Testis (tissue), 3 donors: ENCODE measurements around the gene UBE3C. TPM values are rescaled to one million over a fixed set of nuclear protein-coding genes. Genes with fewer than 3 reads are reported as not detected.
"Not testable (repeated sequence)": the region's sequence is repeated elsewhere in the genome, so short reads cannot be mapped to it uniquely, and the experiment has no call there.

Experiments used
- DNase-seq: peaks from one replicate; pipeline ENCODE4 v3.0.0-alpha.2; 2019
- H3K27ac ChIP-seq, 2 donors: fragments of 200-600 bp; sonication (generic); one replicate each; pipeline ENCODE4 v1.5.1; 2019
- H3K27me3 ChIP-seq: fragments of 200-600 bp; sonication (generic); one replicate; pipeline ENCODE4 v1.5.1; 2019
- H3K36me3 ChIP-seq: fragments of 200-600 bp; sonication (generic); one replicate; pipeline ENCODE4 v1.5.1; 2017; ENCODE audit warnings: low read depth; ENCODE audit errors: missing control alignments
- H3K4me1 ChIP-seq: fragments of 200-600 bp; sonication (generic); one replicate; pipeline ENCODE4 v1.5.1; 2019
- H3K4me3 ChIP-seq, 2 donors: fragments of 200-600 bp; sonication (generic); one replicate each; pipeline ENCODE4 v1.5.1; 2017 to 2019
- H3K9me3 ChIP-seq: fragments of 200-600 bp; sonication (generic); one replicate; pipeline ENCODE4 v1.5.1; 2017
- POLR2A ChIP-seq: fragments of 450-650 bp; IDR thresholded peaks from one replicate; pipeline ENCODE4 v1.6.1; 2017; ENCODE audit warnings: antibody characterized with exemption, mild to moderate bottlenecking, moderate library complexity
- WGBS, 2 donors: methylation state at CpG; one replicate each; pipeline ENCODE4 v1.1.5; 2018; 5-methylcytosine and 5-hydroxymethylcytosine counted together
- intact Hi-C: fragments of 100-400 bp; cut with DNase I; formaldehyde crosslinking; loops from one replicate; pipeline ENCODE4 v1.15.1; 2023; ENCODE audit warnings: low total_unique reads
- polyA plus RNA-seq: library from polyadenylated mRNA; stranded (reverse); fragments of 350-450 nt; fragmentation: Illumina TruSeq; extraction: RNeasy Lipid Tissue Mini Kit (QIAGEN cat#74804); gene quantifications from one replicate; pipeline ENCODE4 v1.2.3, GENCODE V29; 2014; ENCODE audit warnings: low read depth, low replicate concordance; ENCODE audit not compliant: insufficient read depth
- total RNA-seq, 2 donors: library from RNA; depleted of rRNA; stranded (reverse); fragments of >200 nt; gene quantifications; one replicate each; pipeline ENCODE4 v1.2.3, GENCODE V29; 2016
- TF ChIP-seq, protein P1 (sequence below), 3 experiments: fragments of 450-650 bp in 2 of 3; fragments of 200-600 bp in 1 of 3; sonication (generic) in 1 of 3; IDR thresholded peaks; one replicate each; pipeline ENCODE4 v1.5.1; 2016 to 2019; ENCODE audit warnings: antibody characterized with exemption in 3 of 3, mild to moderate bottlenecking in 2 of 3, moderate library complexity in 1 of 3

UBE3C gene
- total and polyA plus RNA-seq, 3 donors from 2014 or later = 69.4 to 95.9 (median 86.0) TPM

DNA sequence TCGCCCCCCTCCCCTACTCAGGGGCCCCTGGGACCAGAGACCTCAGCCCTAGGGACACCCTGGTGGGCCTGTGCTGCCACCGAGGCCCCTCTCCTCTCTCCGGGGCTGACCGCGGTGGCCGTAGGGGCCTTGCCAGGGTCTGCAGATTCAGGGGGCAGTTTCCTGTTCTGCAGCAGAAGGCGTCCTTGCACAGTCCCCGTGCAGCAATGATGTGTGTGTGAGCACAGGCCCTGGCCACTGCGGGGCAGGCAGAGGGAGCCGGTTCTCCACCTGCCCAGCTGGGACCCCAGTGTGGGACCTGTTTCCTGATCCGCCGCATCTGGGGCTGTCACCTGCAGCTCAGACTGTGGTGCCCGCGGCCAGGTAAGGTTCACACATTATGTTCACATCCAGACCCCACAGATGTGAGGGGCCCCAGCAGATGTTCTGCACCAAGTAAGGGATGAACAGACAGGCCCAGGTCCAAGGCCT lies 137.4 kb downstream of the UBE3C start:
- H3K4me1 ChIP-seq = peaks cover 10% of the 10 kb centered on the region
- TF ChIP-seq, protein P1, sequence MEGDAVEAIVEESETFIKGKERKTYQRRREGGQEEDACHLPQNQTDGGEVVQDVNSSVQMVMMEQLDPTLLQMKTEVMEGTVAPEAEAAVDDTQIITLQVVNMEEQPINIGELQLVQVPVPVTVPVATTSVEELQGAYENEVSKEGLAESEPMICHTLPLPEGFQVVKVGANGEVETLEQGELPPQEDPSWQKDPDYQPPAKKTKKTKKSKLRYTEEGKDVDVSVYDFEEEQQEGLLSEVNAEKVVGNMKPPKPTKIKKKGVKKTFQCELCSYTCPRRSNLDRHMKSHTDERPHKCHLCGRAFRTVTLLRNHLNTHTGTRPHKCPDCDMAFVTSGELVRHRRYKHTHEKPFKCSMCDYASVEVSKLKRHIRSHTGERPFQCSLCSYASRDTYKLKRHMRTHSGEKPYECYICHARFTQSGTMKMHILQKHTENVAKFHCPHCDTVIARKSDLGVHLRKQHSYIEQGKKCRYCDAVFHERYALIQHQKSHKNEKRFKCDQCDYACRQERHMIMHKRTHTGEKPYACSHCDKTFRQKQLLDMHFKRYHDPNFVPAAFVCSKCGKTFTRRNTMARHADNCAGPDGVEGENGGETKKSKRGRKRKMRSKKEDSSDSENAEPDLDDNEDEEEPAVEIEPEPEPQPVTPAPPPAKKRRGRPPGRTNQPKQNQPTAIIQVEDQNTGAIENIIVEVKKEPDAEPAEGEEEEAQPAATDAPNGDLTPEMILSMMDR (IDR thresholded peaks at IDR 0.05) = no peak
- no peak for TF ChIP-seq POLR2A
- no peak overlapping the region for H3K27ac ChIP-seq
- intact Hi-C loops = loop anchor here (10.0 kb wide), 1 partner anchor 69 kb away; no protein-coding TSS in a partner anchor
- no peaks in the 10 kb centered on the region for H3K9me3 ChIP-seq
- no peaks in the 10 kb centered on the region for H3K27me3 ChIP-seq
- no peaks in the 10 kb centered on the region for H3K36me3 ChIP-seq
- DNase-seq = no peak
- no peak overlapping the region for H3K4me3 ChIP-seq
- 80 to 88% methylated on average over 1 to 14 of the region's 14 CpGs for WGBS, 2 donors

DNA sequence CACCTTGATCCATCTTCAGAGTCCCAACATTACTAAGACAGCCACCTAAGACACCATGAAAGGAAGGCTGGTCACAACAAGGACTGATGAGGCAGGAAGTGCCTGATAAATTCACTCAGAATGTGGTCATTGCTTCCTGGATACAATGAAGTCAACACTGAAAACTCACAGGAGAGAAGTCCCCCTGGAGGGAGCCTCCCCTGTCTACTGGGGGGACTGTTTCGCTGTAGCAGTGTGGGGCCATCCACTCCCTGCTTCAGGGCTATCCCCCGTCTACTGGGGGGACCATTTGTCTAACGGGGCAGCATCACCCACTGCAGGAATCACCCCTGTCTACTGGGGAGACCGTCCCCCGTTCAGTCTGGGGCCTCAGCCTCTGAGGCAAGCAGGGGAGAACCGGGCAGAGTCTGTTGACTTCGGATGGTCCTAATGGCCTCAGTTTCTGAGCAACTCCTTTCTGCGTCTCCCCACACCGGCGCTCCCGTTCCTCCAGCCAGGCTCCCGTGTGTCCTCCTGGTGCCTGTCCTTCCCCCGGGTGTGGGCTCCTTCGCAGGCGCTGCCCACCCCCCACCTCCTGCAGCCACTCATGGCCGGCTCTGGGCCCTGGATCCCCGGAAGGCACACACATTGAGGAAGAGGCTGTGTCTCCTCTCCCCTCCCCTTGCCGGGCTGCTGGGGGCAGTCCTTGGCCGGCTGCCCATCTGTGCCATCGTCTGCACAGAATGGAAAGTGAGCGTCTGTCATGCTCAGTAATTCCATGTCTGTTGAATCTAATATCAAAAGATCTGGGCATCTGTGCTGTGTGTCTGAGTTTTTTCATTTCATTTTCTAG lies 138.2 kb downstream of the UBE3C start:
- Histone ChIP-seq H3K27me3 (no peaks in the 10 kb centered on the region), H3K4me3 (no peak overlapping the region), H3K9me3 (no peaks in the 10 kb centered on the region), H3K36me3 (no peaks in the 10 kb centered on the region), H3K4me1 (peaks cover 5% of the 10 kb centered on the region), H3K27ac (no peak overlapping the region)
- WGBS, 2 donors = 49 to 52% methylated on average over 13 to 21 of the region's 21 CpGs
- DNase-seq = no peak
- intact Hi-C loops = loop anchor here (10.0 kb wide), 1 partner anchor 68 kb away; no protein-coding TSS in a partner anchor
- TF ChIP-seq POLR2A = no peak
- TF ChIP-seq, protein P1 (IDR thresholded peaks at IDR 0.05) = no peak

DNA sequence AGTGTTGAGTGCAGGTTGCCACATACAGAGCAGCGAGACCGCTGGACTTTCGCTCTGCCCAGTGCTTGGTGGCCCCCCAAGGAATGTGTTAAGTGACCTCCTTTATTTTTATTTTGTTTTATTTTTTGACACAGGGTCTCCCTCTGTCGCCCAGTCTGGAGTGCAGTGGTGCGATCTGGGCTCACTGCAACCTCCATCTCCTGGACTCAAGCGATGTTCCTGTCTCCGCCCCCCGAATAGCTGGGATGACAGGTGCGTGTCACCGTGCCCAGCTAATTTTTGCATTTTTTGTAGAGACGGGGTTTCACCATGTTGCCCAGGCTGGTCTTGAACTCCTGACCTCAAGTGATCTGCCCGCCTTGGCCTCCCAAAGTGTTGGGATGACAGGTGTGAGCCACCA lies 138.8 kb downstream of the UBE3C start:
- DNase-seq, H3K27ac ChIP-seq, H3K9me3 ChIP-seq, H3K36me3 ChIP-seq, H3K4me3 ChIP-seq, H3K4me1 ChIP-seq, H3K27me3 ChIP-seq: not testable (repeated sequence)
- intact Hi-C loops = loop anchor here (10.0 kb wide), 1 partner anchor 67 kb away; no protein-coding TSS in a partner anchor
- 92 to 99% methylated on average over 12 of the region's 12 CpGs for WGBS, 2 donors

DNA sequence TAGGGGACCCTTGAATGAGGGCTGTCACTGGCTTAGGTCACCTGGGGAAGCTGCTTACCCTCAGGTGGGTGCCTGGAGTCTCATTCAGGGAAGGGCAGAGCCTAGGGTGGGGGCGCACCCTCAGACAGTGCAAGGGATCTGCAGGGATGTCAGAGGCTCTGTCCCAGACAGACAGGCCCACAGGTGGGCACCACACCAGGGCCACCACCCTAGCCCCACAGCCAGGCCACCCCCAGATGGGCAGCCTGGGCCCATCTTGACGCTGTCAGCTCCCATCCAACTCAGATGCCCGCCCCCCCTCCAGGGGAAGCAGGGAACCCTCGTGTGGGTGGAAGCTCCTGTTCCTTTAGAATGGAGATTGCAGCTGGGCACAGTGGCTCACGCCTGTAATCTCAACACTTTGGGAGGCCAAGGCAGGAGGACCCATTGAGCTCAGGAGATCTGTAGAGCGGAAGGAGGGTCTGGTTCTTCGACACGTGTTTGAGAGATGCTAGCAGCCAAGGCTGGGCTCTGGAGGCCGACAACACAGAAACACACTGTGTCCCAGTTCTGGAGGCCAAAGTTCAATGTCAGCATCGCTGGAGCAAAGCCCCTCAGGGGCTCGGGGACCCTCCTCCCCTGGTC lies 139.6 kb downstream of the UBE3C start:
- no peak overlapping the region for H3K4me3 ChIP-seq
- peaks cover 2% of the 10 kb centered on the region for H3K4me1 ChIP-seq
- TF ChIP-seq, protein P1 (IDR thresholded peaks at IDR 0.05) = no peak
- no peak for TF ChIP-seq POLR2A
- DNase-seq = no peak
- H3K27ac ChIP-seq = no peak overlapping the region
- intact Hi-C loops = loop anchor here (10.0 kb wide), 1 partner anchor 67 kb away; no protein-coding TSS in a partner anchor
- WGBS, 2 donors = 61 to 70% methylated on average over 8 to 11 of the region's 11 CpGs
- no peaks in the 10 kb centered on the region for H3K9me3 ChIP-seq
- H3K27me3 ChIP-seq = no peaks in the 10 kb centered on the region
- no peaks in the 10 kb centered on the region for H3K36me3 ChIP-seq
